IMR-90 (cell line): ENCODE results near the gene ELOB. TPM values are rescaled to one million over a fixed set of nuclear protein-coding genes. Genes with fewer than 3 reads are reported as not detected.
A peak's percentile ranks its signal among the peaks of the same experiment; 100 is the strongest.

Experiments used
- ATAC-seq: fragments of 200-7000 bp; cut with Tn5 transposase; 2 replicates; pipeline ENCODE4 v1.9.1; 2020; ENCODE audit warnings: low read depth, mild to moderate bottlenecking, moderate library complexity
- BruUV-seq: library from RNA; stranded (reverse); fragments of 400-500 nt; replicated peaks from 2 replicates; lab custom pipeline; 2021; lab: Mats Ljungman, UMichigan
- CTCF ChIA-PET: fragments of 300-600 bp; formaldehyde crosslinking; extraction: SDS; loops from one replicate; lab custom pipeline; 2021; ENCODE audit warnings: antibody characterized with exemption; lab: Yijun Ruan, JAX
- POLR2A ChIA-PET: fragments of 300-600 bp; sonication (Branson Sonifier 250); formaldehyde crosslinking; loops from one replicate; lab custom pipeline; 2022; ENCODE audit warnings: antibody characterized with exemption; ENCODE audit not compliant: unreplicated experiment; lab: Charles Lee
- DNase-seq: peaks from one replicate; pipeline ENCODE4 v3.0.0; 2013
- H2AFZ ChIP-seq: replicated peaks from 2 replicates; pipeline ENCODE3; 2013; ENCODE audit warnings: low read length, mild to moderate bottlenecking; ENCODE audit not compliant: poor library complexity
- H2AK5ac ChIP-seq: 2 replicates; pipeline ENCODE4 v1.6.1; 2013; ENCODE audit warnings: low read depth, low read length, inconsistent platforms
- H2AK9ac ChIP-seq: replicated peaks from 2 replicates; pipeline ENCODE3; 2013; ENCODE audit warnings: mild to moderate bottlenecking, low read depth, low read length, moderate library complexity; ENCODE audit not compliant: poor library complexity
- H2BK120ac ChIP-seq: 2 replicates; pipeline ENCODE4 v1.6.1; 2013; ENCODE audit warnings: low read depth, low read length, inconsistent platforms
- H2BK15ac ChIP-seq: 3 replicates; pipeline ENCODE4 v1.6.1; 2013; ENCODE audit warnings: low read depth, low read length, inconsistent platforms
- H2BK20ac ChIP-seq: 2 replicates; pipeline ENCODE4 v1.6.1; 2013; ENCODE audit warnings: low read depth, mild to moderate bottlenecking, inconsistent platforms, low read length, moderate library complexity
- H2BK5ac ChIP-seq: 2 replicates; pipeline ENCODE4 v1.6.1; 2013; ENCODE audit warnings: mild to moderate bottlenecking, low read depth, low read length, inconsistent platforms; ENCODE audit not compliant: poor library complexity, severe bottlenecking
- H3K14ac ChIP-seq: replicated peaks from 2 replicates; pipeline ENCODE4 v1.6.1; 2013; ENCODE audit warnings: low read depth, low read length, inconsistent platforms
- H3K18ac ChIP-seq: 2 replicates; pipeline ENCODE4 v1.6.1; 2013; ENCODE audit warnings: low read depth, low read length, control low read depth
- H3K23ac ChIP-seq: 2 replicates; pipeline ENCODE4 v1.6.1; 2013; ENCODE audit warnings: low read depth, low read length, inconsistent platforms
- H3K27ac ChIP-seq: 2 replicates; pipeline ENCODE4 v1.5.1; 2013; ENCODE audit warnings: mild to moderate bottlenecking, control low read depth, low read length; ENCODE audit not compliant: insufficient read depth
- H3K27me3 ChIP-seq: 2 replicates; pipeline ENCODE4 v1.6.1; 2013; ENCODE audit warnings: low read length; ENCODE audit not compliant: control insufficient read depth, insufficient read depth
- H3K36me3 ChIP-seq: 2 replicates; pipeline ENCODE4 v1.6.1; 2013; ENCODE audit warnings: low read length, mixed read lengths; ENCODE audit not compliant: control insufficient read depth, insufficient read depth
- H3K4ac ChIP-seq: 2 replicates; pipeline ENCODE4 v1.6.1; 2013; ENCODE audit warnings: low read depth, low read length, inconsistent platforms
- H3K4me1 ChIP-seq: 2 replicates; pipeline ENCODE4 v1.6.1; 2013; ENCODE audit warnings: low read length, mixed read lengths; ENCODE audit not compliant: control insufficient read depth, insufficient read depth
- H3K4me2 ChIP-seq: 2 replicates; pipeline ENCODE4 v1.6.1; 2013; ENCODE audit warnings: low read depth, mild to moderate bottlenecking, control low read depth, low read length, moderate library complexity
- H3K4me3 ChIP-seq: 2 replicates; pipeline ENCODE4 v1.5.1; 2013; ENCODE audit warnings: low read depth, mild to moderate bottlenecking, control low read depth, low read length, moderate library complexity; ENCODE audit not compliant: insufficient read depth
- H3K56ac ChIP-seq: 2 replicates; pipeline ENCODE4 v1.6.1; 2013; ENCODE audit warnings: low read length, inconsistent platforms; ENCODE audit not compliant: insufficient read depth; ENCODE audit errors: extremely low read depth
- H3K79me1 ChIP-seq, 2 experiments: 2 replicates each; pipeline ENCODE4 v1.6.1; 2013; ENCODE audit warnings: low read length in 2 of 2, inconsistent platforms in 1 of 2, low read depth in 1 of 2
- H3K9ac ChIP-seq: 2 replicates; pipeline ENCODE4 v1.6.1; 2013; ENCODE audit warnings: low read depth, low read length, control low read depth
- H3K9me1 ChIP-seq: 2 replicates; pipeline ENCODE4 v1.6.1; 2013; ENCODE audit warnings: low read length, inconsistent platforms; ENCODE audit not compliant: insufficient read depth
- H3K9me3 ChIP-seq: 2 replicates; pipeline ENCODE4 v1.6.1; 2013; ENCODE audit warnings: low read length; ENCODE audit not compliant: control insufficient read depth, insufficient read depth
- H4K20me1 ChIP-seq: 2 replicates; pipeline ENCODE4 v1.6.1; 2013; ENCODE audit warnings: low read length, inconsistent platforms; ENCODE audit not compliant: insufficient read depth
- H4K5ac ChIP-seq: 2 replicates; pipeline ENCODE4 v1.6.1; 2013; ENCODE audit warnings: mild to moderate bottlenecking, low read depth, low read length, control low read depth
- H4K8ac ChIP-seq, 2 experiments: 2 replicates each; pipeline ENCODE4 v1.6.1; 2013; ENCODE audit warnings: low read depth in 2 of 2, low read length in 2 of 2, control low read depth in 1 of 2, inconsistent platforms in 1 of 2
- H4K91ac ChIP-seq: 2 replicates; pipeline ENCODE4 v1.6.1; 2013; ENCODE audit warnings: low read depth, low read length, inconsistent platforms; ENCODE audit not compliant: insufficient read depth
- CTCF ChIP-seq: conservative IDR thresholded peaks from 2 replicates; pipeline ENCODE4 v1.5.1; 2012; ENCODE audit warnings: mild to moderate bottlenecking, low read depth, low read length, improper control_type of control experiment
- FOS ChIP-seq: fragments of 150-350 bp; IDR thresholded peaks from 2 replicates; pipeline ENCODE4 v1.6.1; 2016; ENCODE audit warnings: low read depth, low read length
- RAD21 ChIP-seq: IDR thresholded peaks from 2 replicates; pipeline ENCODE4 v1.6.1; 2012; ENCODE audit warnings: low read length, improper control_type of control experiment
- RFX5 ChIP-seq: IDR thresholded peaks from 2 replicates; pipeline ENCODE4 v1.8.0; 2012; ENCODE audit warnings: low read depth, mild to moderate bottlenecking, low read length, moderate library complexity
- USF2 ChIP-seq: fragments of 150-350 bp; IDR thresholded peaks from 2 replicates; pipeline ENCODE4 v1.6.1; 2017; ENCODE audit warnings: mild to moderate bottlenecking, antibody characterized with exemption, low read length, low read depth
- WGBS, 2 experiments: methylation state at CpG; one replicate each; pipeline versions ENCODE4 v1.1.5 to v1.1.7; 2013; ENCODE audit warnings: missing lambda C conversion rate in 2 of 2; ENCODE audit not compliant: insufficient read length in 1 of 2; ENCODE audit errors: extremely low coverage in 2 of 2; 5-methylcytosine and 5-hydroxymethylcytosine counted together
- dilution Hi-C: fragments of 300-500 bp; cut with HindIII; formaldehyde crosslinking; loops from one replicate; pipeline ENCODE4 v1.14.3; 2018; ENCODE audit warnings: low sequenced_read_pairs; ENCODE audit not compliant: unreplicated experiment
- in situ Hi-C: fragments of 300-500 bp; cut with MboI; formaldehyde crosslinking; loops from 3 replicates; pipeline ENCODE4 v1.14.3; 2019; ENCODE audit warnings: low sequenced_read_pairs, inconsistent platforms, mixed read lengths
- intact Hi-C: fragments of 100-400 bp; cut with micrococcal nuclease; formaldehyde crosslinking; loops from 2 replicates; pipeline ENCODE4 v1.10.0; 2022
- polyA plus RNA-seq, 3 experiments: library from polyadenylated mRNA; depleted of rRNA; stranded (reverse); fragments of >200 nt; gene quantifications; 2 replicates each; pipeline ENCODE4 v1.2.3, GENCODE V29; 2012; ENCODE audit warnings: low replicate concordance in 1 of 3
- total RNA-seq: library from RNA; depleted of rRNA; stranded (reverse); fragments of >200 nt; gene quantifications from 2 replicates; pipeline ENCODE4 v1.2.3, GENCODE V29; 2012

ELOB gene
- total and polyA plus RNA-seq, 2 of the 4 experiments (the other 2 are of a cell fraction) = 442 to 5,859 TPM

GRCh38 chr16:2808181-2808580, 31.1 kb upstream of the ELOB start:
- 65% methylated on average over 2 of the region's 7 CpGs; no CpG with 5 or more reads in 1 of the 2 experiments for WGBS, 2 experiments
- no peaks in the 10 kb centered on the region for H3K36me3 ChIP-seq
- H3K79me1 ChIP-seq = no peaks in the 10 kb centered on the region
- no peak for DNase-seq
- peaks cover 56% of the 10 kb centered on the region for H3K27me3 ChIP-seq
- H3K4me1 ChIP-seq = no peaks in the 10 kb centered on the region
- ChIA-PET POLR2A (no interaction called here), CTCF (no interaction called here)
- no peaks in the 10 kb centered on the region for H4K20me1 ChIP-seq
- BruUV-seq = no TSS peak
- no peak overlapping the region for H3K56ac ChIP-seq
- in situ Hi-C loops = no loop called here
- H3K9me1 ChIP-seq = no peaks in the 10 kb centered on the region
- intact Hi-C loops = no loop called here
- TF ChIP-seq RFX5 = no peak
- TF ChIP-seq CTCF = no peak
- no peak for TF ChIP-seq USF2
- TF ChIP-seq RAD21 = no peak
- no peak for TF ChIP-seq FOS
- H3K23ac ChIP-seq = no peak overlapping the region
- no peak overlapping the region for H4K91ac ChIP-seq
- H3K18ac ChIP-seq = no peak overlapping the region
- H2BK5ac ChIP-seq = no peak overlapping the region
- no peak overlapping the region for H4K5ac ChIP-seq
- no peak overlapping the region for H2AFZ ChIP-seq
- peak overlapping the region; percentile 13 for H2AK9ac ChIP-seq
- no peak overlapping the region for H2BK120ac ChIP-seq
- peaks cover 22% of the 10 kb centered on the region for H3K9me3 ChIP-seq
- no peak overlapping the region for H2BK15ac ChIP-seq
- H3K4me3 ChIP-seq = no peak overlapping the region
- no peak overlapping the region for H2AK5ac ChIP-seq
- H3K14ac ChIP-seq = no peak overlapping the region
- no peak for ATAC-seq
- H4K8ac ChIP-seq = no peak overlapping the region
- no peak overlapping the region for H3K4me2 ChIP-seq
- no peak overlapping the region for H3K4ac ChIP-seq
- dilution Hi-C loops = no loop called here
- no peak overlapping the region for H2BK20ac ChIP-seq
- no peak overlapping the region for H3K27ac ChIP-seq
- H3K9ac ChIP-seq = no peak overlapping the region
